ENCODE results near the gene RAB34. TPM values are rescaled to one million over a fixed set of nuclear protein-coding genes. Genes with fewer than 3 reads are reported as not detected.
A peak's percentile ranks its signal among the peaks of the same experiment; 100 is the strongest.

The RAB34 gene
- total RNA-seq, 4 donors from 2014 or later: 27.6 to 98.0 (median 65.1) TPM

GRCh38 chr17:28760601-28761562 is 43.2 kb upstream of the RAB34 start:
- Histone ChIP-seq H3K27me3 (no peaks in the 10 kb centered on the region), H3K4me1 (peaks cover 5 to 37% (median 7%) of the 10 kb centered on the region in 3 donors), H3K27ac (peak overlapping the region in 1 of 4 donors; percentile 39), H3K9me3 (no peaks in the 10 kb centered on the region), H3K36me3 (peaks cover 9 to 67% (median 13%) of the 10 kb centered on the region in 3 donors), H3K4me3 (no peak overlapping the region)
- no peak for DNase-seq
- WGBS, 2 donors: 40 to 46% methylated on average over 8 to 9 of the region's 9 CpGs
- no peak for TF ChIP-seq POLR2A (IDR thresholded peaks at IDR 0.05)
- no peak for TF ChIP-seq CTCF (IDR thresholded peaks at IDR 0.05)
- intact Hi-C loops (cut with DNase I): loop anchor here (10.0 kb wide), 2 partner anchors 84 to 154 kb away; partner anchors contain the start of gene FAM222B

DNA sequence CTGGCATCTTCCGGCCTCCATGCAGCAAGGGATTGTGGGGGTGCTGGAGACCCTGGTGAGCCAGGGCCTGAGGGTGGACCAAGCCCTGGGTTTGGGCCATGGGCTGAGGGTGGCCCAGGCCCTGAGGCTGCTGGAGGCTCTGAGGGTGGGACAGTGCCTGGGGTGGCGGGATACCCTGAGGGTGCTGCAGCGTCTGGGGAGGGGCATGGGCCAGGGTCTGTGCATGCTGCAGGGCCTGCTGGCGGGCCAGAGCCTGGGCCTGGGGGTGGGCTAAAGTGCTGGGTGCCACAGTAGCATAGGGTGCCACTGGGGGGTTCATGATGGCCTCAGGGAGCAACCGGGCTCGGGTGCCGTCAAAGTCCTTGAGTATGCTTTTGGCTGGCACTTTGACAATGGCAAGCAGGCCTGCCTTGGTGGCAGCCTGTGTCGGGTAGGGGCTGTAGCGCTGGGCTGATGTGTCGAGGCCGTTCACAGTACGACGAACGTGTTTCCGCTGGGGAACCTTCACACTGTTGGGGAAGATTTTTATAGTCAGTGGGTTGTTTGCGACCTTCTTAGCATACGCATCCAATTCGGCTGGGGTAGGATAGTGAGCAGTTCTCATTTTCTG is 41.7 kb upstream of the RAB34 start:
- Histone ChIP-seq H3K9me3 (no peaks in the 10 kb centered on the region), H3K4me1 (peaks cover 5 to 51% (median 7%) of the 10 kb centered on the region in 3 donors), H3K27me3 (no peaks in the 10 kb centered on the region), H3K27ac (no peak overlapping the region), H3K36me3 (peaks cover 9 to 52% (median 13%) of the 10 kb centered on the region in 3 donors), H3K4me3 (no peak overlapping the region)
- 88 to 91% methylated on average over 4 to 10 of the region's 18 CpGs for WGBS, 2 donors
- intact Hi-C loops (cut with DNase I): no loop called here
- no peak for TF ChIP-seq CTCF (IDR thresholded peaks at IDR 0.05)
- no peak for TF ChIP-seq POLR2A (IDR thresholded peaks at IDR 0.05)
- DNase-seq: no peak

GRCh38 chr17:28758411-28759121 is 40.9 kb upstream of the RAB34 start:
- Histone ChIP-seq H3K27ac (no peak overlapping the region), H3K4me3 (no peak overlapping the region), H3K27me3 (no peaks in the 10 kb centered on the region), H3K9me3 (no peaks in the 10 kb centered on the region), H3K4me1 (peaks cover 5 to 47% (median 7%) of the 10 kb centered on the region in 3 donors), H3K36me3 (peaks cover 9 to 49% (median 13%) of the 10 kb centered on the region in 3 donors)
- TF ChIP-seq CTCF (IDR thresholded peaks at IDR 0.05): no peak
- no peak for TF ChIP-seq POLR2A (IDR thresholded peaks at IDR 0.05)
- intact Hi-C loops (cut with DNase I): no loop called here
- DNase-seq: no peak
- WGBS, 2 donors: 82 to 97% methylated on average over 14 to 17 of the region's 32 CpGs

DNA sequence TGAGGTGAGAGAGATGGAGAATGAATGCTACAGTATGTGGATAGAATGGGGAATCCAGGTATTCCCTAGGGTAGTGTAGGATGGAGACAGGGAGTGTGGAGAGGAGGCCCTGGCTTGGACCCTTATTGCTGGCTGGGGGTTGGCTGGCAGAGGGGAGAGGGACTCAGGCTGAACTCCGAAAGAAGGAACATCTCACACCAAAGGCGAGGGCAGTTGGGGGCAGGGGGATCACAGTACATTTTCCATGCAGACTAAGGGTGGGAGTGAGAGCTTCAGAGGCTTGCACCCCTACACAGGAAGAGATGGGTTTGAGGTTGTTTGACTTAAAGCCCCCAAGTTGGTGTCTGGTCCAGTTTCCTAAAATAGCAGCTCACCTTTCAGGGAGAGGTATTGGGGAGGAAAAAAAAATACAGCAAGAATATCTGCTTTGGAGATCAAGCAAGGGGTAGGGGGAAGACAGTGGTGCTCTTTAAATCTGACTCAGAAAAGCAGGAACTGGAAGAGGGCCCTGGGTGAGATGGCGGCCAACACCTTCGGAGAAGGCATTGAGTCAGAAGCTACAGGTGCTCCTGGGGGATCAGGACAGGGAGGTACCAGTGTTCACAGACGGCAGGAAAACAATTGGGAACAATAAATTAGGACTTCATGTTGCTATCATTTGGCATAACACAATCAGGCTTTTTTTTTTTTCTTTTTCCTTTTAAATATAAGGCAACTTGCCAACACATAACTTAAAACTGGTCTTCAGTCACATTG is 38.6 kb upstream of the RAB34 start:
- peaks cover 5 to 35% (median 7%) of the 10 kb centered on the region in 3 donors for H3K4me1 ChIP-seq
- H3K4me3 ChIP-seq: no peak overlapping the region
- peak overlapping the region in 1 of 4 donors; percentile 2 for H3K27ac ChIP-seq
- TF ChIP-seq CTCF (IDR thresholded peaks at IDR 0.05) (no peak), POLR2A (IDR thresholded peaks at IDR 0.05) (no peak)
- peaks cover 9 to 51% (median 13%) of the 10 kb centered on the region in 3 donors for H3K36me3 ChIP-seq
- no peak for DNase-seq
- no peaks in the 10 kb centered on the region for H3K9me3 ChIP-seq
- 47 to 67% methylated on average over 5 of the region's 5 CpGs for WGBS, 2 donors
- H3K27me3 ChIP-seq: no peaks in the 10 kb centered on the region
- intact Hi-C loops (cut with DNase I): no loop called here

Data from esophagus squamous epithelium (tissue), 5 donors.